ENCODE results near the gene GAS2L1.

The GAS2L1 gene

GRCh38 chr22:29302681-29303465 is 3.6 kb upstream of the GAS2L1 start:
- H3K27ac ChIP-seq: peak overlapping the region; percentile 37

GRCh38 chr22:29305836-29306174 is 645 bp upstream of the GAS2L1 start:
- peak overlapping the region; percentile 86 for H3K27ac ChIP-seq
- TF ChIP-seq ZFX (IDR thresholded peaks at IDR 0.05; ENCODE audit: borderline replicate concordance): no peak
- TF ChIP-seq CTCF (IDR thresholded peaks at IDR 0.05): no peak

More at GRCh38 chr22:29302681-29303465, 3.6 kb upstream of the GAS2L1 start:
- no peak for TF ChIP-seq ZFX (IDR thresholded peaks at IDR 0.05; ENCODE audit: borderline replicate concordance)
- TF ChIP-seq CTCF (IDR thresholded peaks at IDR 0.05): no peak

GRCh38 chr22:29306835-29307595 is 565 bp downstream of the GAS2L1 start:
- peak overlapping the region; percentile 86 for H3K27ac ChIP-seq
- TF ChIP-seq CTCF (IDR thresholded peaks at IDR 0.05): peak; percentile 6
- TF ChIP-seq ZFX (IDR thresholded peaks at IDR 0.05; ENCODE audit: borderline replicate concordance): no peak

GRCh38 chr22:29307596-29308147 is 1.2 kb downstream of the GAS2L1 start:
- H3K27ac ChIP-seq: peak overlapping the region; percentile 86
- TF ChIP-seq CTCF (IDR thresholded peaks at IDR 0.05) (no peak), ZFX (IDR thresholded peaks at IDR 0.05; ENCODE audit: borderline replicate concordance) (no peak)

- TF ChIP-seq CTCF (IDR thresholded peaks at IDR 0.05) (no peak), ZFX (IDR thresholded peaks at IDR 0.05; ENCODE audit: borderline replicate concordance) (no peak)
- H3K27ac ChIP-seq: peak overlapping the region; percentile 86
Observed at GRCh38 chr22:29308148-29308790, 1.8 kb downstream of the GAS2L1 start.

- TF ChIP-seq ZFX (IDR thresholded peaks at IDR 0.05; ENCODE audit: borderline replicate concordance) (no peak), CTCF (IDR thresholded peaks at IDR 0.05) (no peak)
- peak overlapping the region; percentile 47; the same call in 1 of the 2 replicates for H3K27ac ChIP-seq
Observed at GRCh38 chr22:29308791-29309262, 2.4 kb downstream of the GAS2L1 start.

Data from 22Rv1 (cell line).